ENCODE results near the gene PLVAP.
A peak's percentile ranks its signal among the peaks of the same experiment; 100 is the strongest.

The PLVAP gene

GRCh38 chr19:17340302-17340870 is 36.8 kb downstream of the PLVAP start (continued):
- no peak for TF ChIP-seq PRDM4 (tag by site-specific recombination; IDR thresholded peaks at IDR 0.05)
- TF ChIP-seq ZNF624 (tag by site-specific recombination; IDR thresholded peaks at IDR 0.05): no peak
- TF ChIP-seq KLF8 (tag by site-specific recombination; IDR thresholded peaks at IDR 0.05): peak; percentile 79
- no peak for TF ChIP-seq ZNF423 (tag by site-specific recombination; IDR thresholded peaks at IDR 0.05)
- no peak for TF ChIP-seq SCRT1 (tag by site-specific recombination; IDR thresholded peaks at IDR 0.05; ENCODE audit: borderline replicate concordance)
- peak; percentile 81 for TF ChIP-seq KLF9 (tag by site-specific recombination; IDR thresholded peaks at IDR 0.05; ENCODE audit: low read depth)
- no peak for TF ChIP-seq BCL11A (tag by site-specific recombination; IDR thresholded peaks at IDR 0.05; ENCODE audit: low read depth)
- no peak for TF ChIP-seq ZFHX2 (tag by site-specific recombination; conservative IDR thresholded peaks at IDR 0.05)
- TF ChIP-seq ZNF391 (tag by site-specific recombination; IDR thresholded peaks at IDR 0.05; ENCODE audit: borderline replicate concordance, low read depth): no peak
- no peak for TF ChIP-seq PRDM6 (tag by site-specific recombination; IDR thresholded peaks at IDR 0.05)
- no peak for TF ChIP-seq ZNF747 (tag by site-specific recombination; IDR thresholded peaks at IDR 0.05)
- TF ChIP-seq ZNF549 (tag by site-specific recombination; IDR thresholded peaks at IDR 0.05): no peak
- TF ChIP-seq KLF1 (tag by site-specific recombination; IDR thresholded peaks at IDR 0.05): peak; percentile 99
- no peak for TF ChIP-seq ZNF433 (tag by site-specific recombination; IDR thresholded peaks at IDR 0.05; ENCODE audit: low read depth)
- TF ChIP-seq ZNF10 (tag by site-specific recombination; IDR thresholded peaks at IDR 0.05): no peak
- TF ChIP-seq ZNF513 (tag by site-specific recombination; IDR thresholded peaks at IDR 0.05): no peak
- TF ChIP-seq ZNF19 (tag by site-specific recombination; IDR thresholded peaks at IDR 0.05; ENCODE audit: low read depth): no peak
- peak; percentile 96 for TF ChIP-seq ZNF600 (tag by site-specific recombination; IDR thresholded peaks at IDR 0.05)
- no peak for TF ChIP-seq ZNF488 (tag by site-specific recombination; IDR thresholded peaks at IDR 0.05)
- TF ChIP-seq KLF10 (tag by site-specific recombination; IDR thresholded peaks at IDR 0.05): no peak
- TF ChIP-seq YY2 (tag by site-specific recombination; IDR thresholded peaks at IDR 0.05): no peak
- no peak for TF ChIP-seq ZNF148 (tag by site-specific recombination; IDR thresholded peaks at IDR 0.05; ENCODE audit: borderline replicate concordance)
- no peak for TF ChIP-seq TSHZ1 (tag by site-specific recombination; IDR thresholded peaks at IDR 0.05; ENCODE audit: borderline replicate concordance)
- no peak for TF ChIP-seq ZBTB7A (tag by site-specific recombination; IDR thresholded peaks at IDR 0.05; ENCODE audit: low read depth)
- no peak for TF ChIP-seq ZNF48 (tag by site-specific recombination; IDR thresholded peaks at IDR 0.05)

Data from HEK293 (cell line).